GM12875 (cell line): Measurements from ENCODE around the gene BDH1.
"Not testable (repeated sequence)": the region's sequence is repeated elsewhere in the genome, so short reads cannot be mapped to it uniquely, and the experiment has no call there.

Experiments
- H3K4me3 ChIP-seq: one replicate; pipeline ENCODE4 v1.5.1; 2011; ENCODE audit warnings: low read depth, low read length, control low read depth
- TF ChIP-seq, protein P1 (sequence below): IDR thresholded peaks from 2 replicates; pipeline ENCODE4 v1.5.1; 2011; ENCODE audit warnings: low read depth, mild to moderate bottlenecking, control low read depth, inconsistent platforms, low read length, moderate library complexity, borderline replicate concordance; ENCODE audit not compliant: insufficient read depth

Gene BDH1

DNA sequence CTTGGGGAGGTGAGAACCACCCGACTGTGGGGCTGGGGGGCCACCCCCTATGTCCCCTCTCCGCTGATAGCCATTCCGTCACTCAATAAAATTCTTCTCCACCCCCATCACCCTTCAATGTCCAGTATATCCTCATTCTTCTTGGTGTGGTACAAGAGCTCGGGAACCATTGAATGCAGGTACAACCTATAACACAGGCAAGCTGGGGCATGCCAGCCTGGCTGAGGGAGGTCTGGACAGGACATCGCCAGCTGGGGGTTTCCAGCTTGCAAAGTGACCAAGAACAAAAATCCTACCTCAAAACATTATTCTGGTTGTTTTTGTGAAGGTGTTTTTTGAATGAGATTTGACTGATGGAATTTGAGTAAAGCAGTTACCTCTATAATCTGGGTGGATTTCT lies 19.6 kb upstream of the BDH1 start:
- TF ChIP-seq, protein P1, sequence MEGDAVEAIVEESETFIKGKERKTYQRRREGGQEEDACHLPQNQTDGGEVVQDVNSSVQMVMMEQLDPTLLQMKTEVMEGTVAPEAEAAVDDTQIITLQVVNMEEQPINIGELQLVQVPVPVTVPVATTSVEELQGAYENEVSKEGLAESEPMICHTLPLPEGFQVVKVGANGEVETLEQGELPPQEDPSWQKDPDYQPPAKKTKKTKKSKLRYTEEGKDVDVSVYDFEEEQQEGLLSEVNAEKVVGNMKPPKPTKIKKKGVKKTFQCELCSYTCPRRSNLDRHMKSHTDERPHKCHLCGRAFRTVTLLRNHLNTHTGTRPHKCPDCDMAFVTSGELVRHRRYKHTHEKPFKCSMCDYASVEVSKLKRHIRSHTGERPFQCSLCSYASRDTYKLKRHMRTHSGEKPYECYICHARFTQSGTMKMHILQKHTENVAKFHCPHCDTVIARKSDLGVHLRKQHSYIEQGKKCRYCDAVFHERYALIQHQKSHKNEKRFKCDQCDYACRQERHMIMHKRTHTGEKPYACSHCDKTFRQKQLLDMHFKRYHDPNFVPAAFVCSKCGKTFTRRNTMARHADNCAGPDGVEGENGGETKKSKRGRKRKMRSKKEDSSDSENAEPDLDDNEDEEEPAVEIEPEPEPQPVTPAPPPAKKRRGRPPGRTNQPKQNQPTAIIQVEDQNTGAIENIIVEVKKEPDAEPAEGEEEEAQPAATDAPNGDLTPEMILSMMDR, result no peak

DNA sequence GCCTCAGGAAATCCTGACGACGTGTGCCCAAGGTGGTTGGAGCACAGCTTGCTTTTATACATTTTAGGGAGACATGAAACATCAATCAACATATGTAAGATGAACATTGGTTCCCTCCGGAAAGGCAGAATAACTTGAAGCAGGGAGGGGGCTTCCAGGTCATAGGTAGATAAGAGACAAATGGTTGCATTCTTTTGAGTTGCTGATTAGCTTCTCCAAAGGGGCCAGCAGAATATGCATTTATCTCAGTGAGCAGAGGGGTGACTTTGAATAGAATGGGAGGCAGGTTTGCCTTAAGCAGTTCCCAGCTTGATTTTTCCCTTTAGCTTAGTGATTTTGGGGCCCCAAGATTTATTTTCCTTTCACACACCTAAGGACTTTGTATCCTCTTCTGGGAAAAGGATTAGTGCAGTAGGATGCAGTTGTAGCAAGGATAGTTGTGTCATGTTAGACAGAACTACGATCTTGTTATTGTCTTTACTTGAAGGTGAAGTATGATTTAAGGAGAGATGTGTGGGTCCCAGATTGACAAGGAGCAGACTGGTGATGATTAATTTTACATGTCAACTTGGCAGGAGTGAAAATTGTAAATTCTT lies 18.7 kb upstream of the BDH1 start:
- not testable (repeated sequence) for H3K4me3 ChIP-seq

More for the DNA sequence above, 19.6 kb upstream of the BDH1 start:
- no peak overlapping the region for H3K4me3 ChIP-seq

DNA sequence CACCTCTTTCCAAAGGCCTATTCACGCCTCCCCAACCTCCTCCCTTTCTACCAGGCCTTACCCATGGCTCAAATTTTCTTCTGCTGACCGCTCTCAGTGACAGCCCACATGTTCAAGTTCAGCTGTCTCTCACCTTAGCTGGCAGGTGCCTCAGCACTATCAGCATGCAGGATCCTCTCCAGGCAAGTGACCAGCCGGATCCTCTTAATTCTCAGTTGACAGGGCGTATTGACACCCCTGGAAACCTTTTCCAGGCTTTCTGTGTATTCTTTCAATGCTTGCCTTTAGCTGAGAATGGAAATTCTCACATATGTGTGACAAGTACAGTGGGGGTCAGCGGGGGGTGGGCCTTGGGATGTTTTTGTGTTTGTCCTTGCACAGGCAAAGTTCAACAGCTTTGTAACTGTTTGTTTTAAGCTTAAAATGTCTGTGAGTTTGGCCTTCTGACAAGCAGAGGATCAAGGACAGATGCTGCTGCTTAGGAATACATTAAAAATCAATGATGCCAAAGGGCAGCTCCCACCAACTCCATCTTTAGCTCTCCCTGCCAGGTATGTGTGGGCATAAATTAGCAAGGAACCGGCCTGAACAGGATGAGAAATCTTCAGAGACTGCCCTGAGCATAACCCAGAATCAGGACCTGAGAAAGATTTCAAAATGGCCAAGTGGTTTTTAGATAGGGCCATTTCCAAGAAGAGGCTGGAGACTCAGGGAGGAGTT lies 17.4 kb upstream of the BDH1 start:
- no peak overlapping the region for H3K4me3 ChIP-seq
- TF ChIP-seq, protein P1, result no peak

DNA sequence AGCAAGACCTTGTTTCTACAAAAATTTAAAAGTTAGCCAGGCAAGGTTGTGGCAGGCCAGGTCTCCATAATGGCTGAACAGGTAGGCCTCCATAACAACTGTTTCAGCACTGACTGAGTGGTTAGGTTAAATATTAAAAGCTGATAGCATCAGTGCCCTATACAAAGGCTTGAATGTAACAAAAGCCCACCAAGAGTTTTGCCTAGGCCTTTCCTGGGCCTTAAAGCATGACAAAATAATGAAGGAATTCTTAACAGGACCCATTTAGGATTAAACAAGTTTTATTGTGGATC lies 16.1 kb upstream of the BDH1 start:
- H3K4me3 ChIP-seq, result not testable (repeated sequence)

DNA sequence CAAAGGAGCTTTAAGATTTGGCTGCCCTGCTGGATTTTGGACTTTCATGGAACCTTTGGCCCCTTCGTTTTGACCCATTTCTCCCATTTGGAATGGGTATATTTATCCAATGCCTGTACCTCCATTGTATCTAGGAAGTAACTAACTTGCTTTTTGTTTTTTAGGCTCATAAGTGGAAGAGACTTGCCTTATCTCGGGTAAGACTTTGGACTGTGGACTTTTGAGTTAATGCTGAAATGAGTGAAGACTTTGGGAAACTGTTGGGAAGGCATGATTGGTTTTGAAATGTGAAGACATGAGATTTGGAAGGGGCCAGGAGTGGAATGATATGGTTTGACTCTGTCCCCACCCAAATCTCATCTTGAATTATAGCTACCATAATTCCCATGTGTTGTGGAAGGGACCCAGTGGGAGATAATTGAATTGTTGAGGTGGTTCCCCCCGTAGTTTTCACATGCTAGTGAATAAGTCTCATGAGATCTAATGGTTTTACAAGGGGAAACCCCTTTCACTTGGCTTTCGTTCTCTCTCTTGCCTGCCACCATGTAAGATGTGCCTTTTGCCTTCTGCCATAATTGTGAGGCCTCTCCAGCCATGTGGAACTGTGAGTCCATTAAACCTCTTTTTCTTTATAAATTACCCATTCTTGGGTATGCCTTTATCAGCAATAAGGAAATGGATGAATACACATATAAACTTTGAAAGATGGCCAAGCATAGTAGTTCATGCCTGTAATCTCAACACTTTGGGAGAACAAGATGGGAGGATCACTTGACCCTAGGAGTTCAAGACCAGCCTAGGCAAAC lies 15.5 kb upstream of the BDH1 start:
- not testable (repeated sequence) for H3K4me3 ChIP-seq

DNA sequence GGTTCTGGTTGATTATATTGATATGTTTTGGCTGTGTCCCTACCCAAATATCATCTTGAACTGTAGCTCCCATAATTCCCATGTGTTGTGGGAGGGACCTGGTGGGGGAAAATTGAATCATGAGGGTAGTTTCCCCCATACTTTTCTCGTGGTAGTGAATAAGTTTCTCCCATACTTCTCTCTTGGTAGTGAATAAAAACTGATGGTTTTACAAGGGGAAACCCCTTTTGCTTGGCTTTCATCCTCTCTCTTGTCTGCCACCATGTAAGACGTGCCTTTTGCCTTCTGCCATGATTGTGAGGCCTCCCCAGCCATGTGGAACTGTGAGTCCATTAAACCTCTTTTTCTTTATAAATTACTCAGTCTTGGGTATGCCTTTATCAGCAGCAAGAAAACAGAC lies 13.7 kb upstream of the BDH1 start:
- H3K4me3 ChIP-seq, result not testable (repeated sequence)

DNA sequence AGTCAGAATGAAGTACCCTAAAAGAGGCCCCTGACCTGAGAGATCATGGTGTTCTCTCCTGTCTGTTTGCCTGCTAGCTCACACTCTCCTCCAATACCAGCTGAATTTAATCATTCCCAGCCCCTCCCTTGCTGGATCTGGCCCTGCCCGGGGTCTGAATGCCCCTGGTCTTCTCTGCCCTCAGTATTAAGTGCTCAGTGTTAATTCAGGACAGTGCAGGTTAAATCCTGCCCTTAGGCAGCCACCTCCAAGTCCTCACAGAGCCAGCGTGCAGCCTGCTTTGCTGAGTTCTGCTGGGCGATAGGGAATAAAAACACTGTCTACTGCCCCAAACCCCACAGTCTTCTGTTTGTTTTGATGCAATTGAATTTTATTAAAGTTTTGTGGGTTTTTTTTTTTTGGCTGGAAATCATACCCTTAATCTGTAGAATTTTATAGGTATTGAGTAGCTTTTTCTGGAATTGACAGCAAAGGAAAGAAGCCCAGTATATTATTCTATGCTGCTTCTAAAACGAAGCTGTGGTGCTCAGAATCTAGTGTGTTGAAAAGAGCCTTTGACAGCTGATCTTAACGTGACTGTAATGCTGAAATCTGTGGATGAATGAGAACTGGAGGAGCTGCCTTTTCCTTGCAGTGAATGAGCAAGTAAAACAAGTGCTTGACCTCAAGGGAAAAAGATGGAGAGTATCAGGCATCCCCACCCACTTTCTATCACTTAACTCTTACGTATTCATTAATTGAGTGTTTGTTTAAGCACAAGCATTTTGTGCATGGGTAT lies 12.3 kb upstream of the BDH1 start:
- TF ChIP-seq, protein P1, result no peak
- H3K4me3 ChIP-seq, result no peak overlapping the region

DNA sequence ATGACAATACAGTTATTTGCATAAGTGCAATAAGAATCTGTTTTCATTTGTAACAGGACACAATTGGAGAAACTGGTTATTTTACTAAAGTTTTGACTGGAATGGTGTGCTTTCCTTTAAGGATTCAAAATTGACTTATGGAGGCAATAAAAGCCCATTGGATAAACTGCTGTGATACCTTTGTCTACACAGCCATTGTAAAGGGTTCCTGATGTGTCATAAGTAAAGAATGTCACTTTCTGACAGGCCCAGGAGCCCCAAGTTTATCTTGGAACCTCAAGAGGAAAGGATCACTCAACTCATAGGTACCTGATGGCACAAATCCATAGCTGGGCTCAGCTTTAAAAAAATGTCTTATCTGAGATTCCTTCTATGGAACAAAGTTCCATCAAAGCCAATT lies 10.4 kb upstream of the BDH1 start:
- H3K4me3 ChIP-seq, result not testable (repeated sequence)

DNA sequence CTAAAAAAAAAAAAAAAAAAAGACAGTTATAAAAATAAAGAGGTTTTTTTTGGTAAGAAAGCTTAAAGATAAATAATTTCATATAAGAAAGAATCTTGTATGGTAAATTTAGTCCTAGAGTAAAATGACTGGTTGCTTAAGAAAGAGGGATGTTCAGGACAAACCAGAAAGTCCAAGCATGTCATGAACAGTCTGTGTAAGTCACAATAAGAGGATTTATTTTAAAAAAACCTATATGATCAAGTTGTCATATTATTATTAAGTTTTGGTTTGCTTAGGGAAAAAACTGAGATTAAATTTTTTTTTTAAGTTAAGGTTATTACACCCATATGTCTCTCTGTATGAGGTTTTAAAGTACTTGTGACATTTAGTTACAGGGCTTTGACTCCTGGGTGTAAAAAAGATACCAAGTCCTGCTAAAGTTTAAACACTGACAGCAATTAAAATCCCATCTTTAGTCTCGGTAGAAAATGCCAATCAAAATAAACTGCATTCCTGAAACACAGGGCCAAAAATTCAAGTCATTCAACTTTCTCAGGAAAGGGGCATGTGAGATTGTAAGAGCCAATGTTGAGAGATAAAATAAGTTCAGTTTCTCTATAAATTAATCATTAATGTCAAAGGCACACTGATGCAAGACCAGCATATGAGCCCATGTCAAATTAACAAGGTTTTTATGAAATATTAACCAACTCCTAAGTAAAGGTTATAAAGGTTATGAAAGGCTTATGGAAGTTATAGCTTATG lies 8.5 kb upstream of the BDH1 start:
- no peak overlapping the region for H3K4me3 ChIP-seq
- TF ChIP-seq, protein P1, result no peak
